HepG2 (cell line): Measurements from ENCODE around the gene GDE1. TPM values are rescaled to one million over a fixed set of nuclear protein-coding genes. Genes with fewer than 3 reads are reported as not detected.

Experiments
- CENPX ChIP-seq: sonication (generic); formaldehyde crosslinking; IDR thresholded peaks from 2 replicates; pipeline ENCODE4 v1.9.0; 2021; ENCODE audit warnings: mild to moderate bottlenecking, missing genetic modification reagents, moderate library complexity
- CHCHD3 ChIP-seq: sonication (generic); formaldehyde crosslinking; IDR thresholded peaks from 2 replicates; pipeline ENCODE4 v1.8.0; 2022; ENCODE audit warnings: mild to moderate bottlenecking, missing genetic modification reagents, moderate library complexity
- HOMEZ ChIP-seq: IDR thresholded peaks from 2 replicates; pipeline ENCODE4 v1.6.1; 2016; ENCODE audit warnings: low read depth
- KDM3A ChIP-seq: IDR thresholded peaks from 2 replicates; pipeline ENCODE4 v1.6.1; 2018; ENCODE audit warnings: low read depth, missing compliant biosample characterization
- MBD4 ChIP-seq: IDR thresholded peaks from 2 replicates; pipeline ENCODE4 v1.6.1; 2012; ENCODE audit warnings: low read length, inconsistent platforms, borderline replicate concordance
- MXD3 ChIP-seq: IDR thresholded peaks from 2 replicates; pipeline ENCODE4 v1.6.1; 2016; ENCODE audit warnings: mild to moderate bottlenecking, missing biosample characterization, missing genetic modification reagents
- POGZ ChIP-seq: sonication (generic); formaldehyde crosslinking; IDR thresholded peaks from 2 replicates; pipeline ENCODE4 v1.4.0; 2020; ENCODE audit warnings: mild to moderate bottlenecking, missing genetic modification reagents
- RBFOX2 ChIP-seq: fragments of 200-400 bp; formaldehyde crosslinking; IDR thresholded peaks from 2 replicates; pipeline ENCODE4 v1.6.1; 2017; ENCODE audit warnings: low read depth, mild to moderate bottlenecking, low read length
- REST ChIP-seq, 2 experiments: IDR thresholded peaks; 2 replicates each; pipeline ENCODE4 v1.6.1; 2011 to 2012; ENCODE audit warnings: low read length in 2 of 2, borderline replicate concordance in 1 of 2, low read depth in 1 of 2, mild to moderate bottlenecking in 1 of 2, moderate library complexity in 1 of 2
- SKIL ChIP-seq: sonication (generic); formaldehyde crosslinking; IDR thresholded peaks from 2 replicates; pipeline ENCODE4 v1.8.0; 2022; ENCODE audit warnings: missing genetic modification reagents, mild to moderate bottlenecking, moderate library complexity, borderline replicate concordance
- YEATS4 ChIP-seq: sonication (generic); formaldehyde crosslinking; IDR thresholded peaks from 2 replicates; pipeline ENCODE4 v1.4.0; 2020; ENCODE audit warnings: missing genetic modification reagents, borderline replicate concordance
- YY1 ChIP-seq: IDR thresholded peaks from 2 replicates; pipeline ENCODE4 v1.6.1; 2011; ENCODE audit warnings: low read length, low read depth, moderate library complexity, mild to moderate bottlenecking; ENCODE audit not compliant: insufficient read depth, insufficient replicate concordance
- ZC3H4 ChIP-seq: sonication (generic); formaldehyde crosslinking; IDR thresholded peaks from 2 replicates; pipeline ENCODE4 v1.4.0; 2020; ENCODE audit warnings: missing genetic modification reagents, borderline replicate concordance
- ZFP90 ChIP-seq: sonication (generic); formaldehyde crosslinking; IDR thresholded peaks from 2 replicates; pipeline ENCODE4 v1.8.0; 2022; ENCODE audit warnings: missing genetic modification reagents, mild to moderate bottlenecking, inconsistent platforms, borderline replicate concordance
- ZNF251 ChIP-seq: sonication (generic); formaldehyde crosslinking; IDR thresholded peaks from 2 replicates; pipeline ENCODE4 v1.9.0; 2021; ENCODE audit warnings: mild to moderate bottlenecking, missing genetic modification reagents
- ZNF510 ChIP-seq: sonication (generic); formaldehyde crosslinking; IDR thresholded peaks from 2 replicates; pipeline ENCODE4 v1.4.0; 2020; ENCODE audit warnings: low read depth, mild to moderate bottlenecking, missing genetic modification reagents
- ZNF879 ChIP-seq: sonication (generic); formaldehyde crosslinking; IDR thresholded peaks from 2 replicates; pipeline ENCODE4 v1.8.1; 2023; ENCODE audit warnings: missing genetic modification reagents
- ZSCAN31 ChIP-seq: sonication (generic); formaldehyde crosslinking; IDR thresholded peaks from 2 replicates; pipeline ENCODE4 v1.5.0; 2020; ENCODE audit warnings: low read depth, mild to moderate bottlenecking, missing genetic modification reagents
- ZSCAN5A ChIP-seq: sonication (generic); formaldehyde crosslinking; IDR thresholded peaks from 2 replicates; pipeline ENCODE4 v1.8.0; 2022; ENCODE audit warnings: mild to moderate bottlenecking, missing genetic modification reagents, borderline replicate concordance
- polyA plus RNA-seq, 8 experiments: library from polyadenylated mRNA; depleted of rRNA in 3 of 8; stranded (reverse) in 7 of 8; unstranded in 1 of 8; fragments of >200 nt; fragmentation: Illumina TruSeq in 4 of 8; extraction: Trizol in 4 of 8; gene quantifications; 2 replicates each; pipeline versions ENCODE4 v1.2.1 to v1.2.3, GENCODE V29; 2011 to 2016; ENCODE audit warnings: low read depth in 4 of 8, missing spikeins in 1 of 8, mixed read lengths in 1 of 8; ENCODE audit not compliant: insufficient read depth in 1 of 8
- total RNA-seq, 5 experiments: library from RNA; depleted of rRNA; stranded (reverse); fragments of >200 nt; fragmentation: Illumina TruSeq; extraction: Trizol; gene quantifications; 2 replicates each; pipeline ENCODE4 v1.2.3, GENCODE V29; 2016; ENCODE audit warnings: low read depth in 1 of 5

The GDE1 gene
- total and polyA plus RNA-seq, 2 of the 13 experiments (the other 11 are each of a cell fraction or from before 2014, with no cell fraction given) = 35.9 to 59.0 TPM

- peak; percentile 91 for TF ChIP-seq YY1
- no peak for TF ChIP-seq REST (IDR thresholded peaks at IDR 0.05; ENCODE audit: borderline replicate concordance in 1 of 2, low read depth in 1 of 2, low read length in 2 of 2)
- TF ChIP-seq ZC3H4 (CRISPR knock-in tag) = no peak
- no peak for TF ChIP-seq CHCHD3 (CRISPR knock-in tag)
- no peak; the same call in 1 of the 2 replicates for TF ChIP-seq ZSCAN5A (CRISPR knock-in tag)
- no peak; the same call in 1 of the 2 replicates for TF ChIP-seq YEATS4
- TF ChIP-seq HOMEZ (CRISPR knock-in tag) = peak; percentile 42; the same call in 1 of the 2 replicates
- TF ChIP-seq ZNF510 = peak; percentile 90; the same call in 1 of the 2 replicates
- no peak; the same call in 1 of the 2 replicates for TF ChIP-seq ZNF879
- no peak for TF ChIP-seq SKIL (CRISPR knock-in tag)
- no peak; the same call in 1 of the 2 replicates for TF ChIP-seq ZFP90 (CRISPR knock-in tag)
- TF ChIP-seq POGZ = no peak; the same call in 1 of the 2 replicates
- TF ChIP-seq MBD4 = no peak
- TF ChIP-seq ZSCAN31 (CRISPR knock-in tag) = 0 out of 2 replicates have a peak, but pooled peaks have one; percentile 31
- TF ChIP-seq ZNF251 (CRISPR knock-in tag) = 0 out of 2 replicates have a peak, but pooled peaks have one; percentile 65
- TF ChIP-seq RBFOX2 = peak; percentile 82
- peak; percentile 91 for TF ChIP-seq KDM3A (CRISPR knock-in tag)
- peak; percentile 77 for TF ChIP-seq MXD3 (CRISPR knock-in tag)
- no peak for TF ChIP-seq CENPX (CRISPR knock-in tag)
These were observed 1.9 kb upstream of the GDE1 start, which contains the start of gene CCP110 (continued) for GRCh38 chr16:19523559-19524355.
